Stomach (tissue), 4 donors: ENCODE data around the gene IL1RL1.

Experiments
- CTCF ChIP-seq, 7 experiments: fragments of 450-650 bp in 4 of 7; fragments of 200-600 bp in 3 of 7; sonication (generic) in 3 of 7; IDR thresholded peaks; one replicate each; pipeline ENCODE4 v1.5.1; 2016 to 2019; ENCODE audit warnings: antibody characterized with exemption in 7 of 7, control low read depth in 2 of 7, mild to moderate bottlenecking in 1 of 7
- POLR2A ChIP-seq, 4 donors: fragments of 450-650 bp; IDR thresholded peaks; one replicate each; pipeline ENCODE4 v1.6.1; 2016; ENCODE audit warnings: antibody characterized with exemption in 4 of 4, control low read depth in 2 of 4, mild to moderate bottlenecking in 1 of 4, moderate library complexity in 1 of 4

GRCh38 chr2:102346381-102347130 lies 35.2 kb downstream of the IL1RL1 start:
- no peak for TF ChIP-seq CTCF (IDR thresholded peaks at IDR 0.05)
- TF ChIP-seq POLR2A (IDR thresholded peaks at IDR 0.05), result no peak
